GM23338 (cell line): ENCODE data around the gene CAMSAP2. TPM values are rescaled to one million over a fixed set of nuclear protein-coding genes. Genes with fewer than 3 reads are reported as not detected.

ENCODE experiments used
- ATAC-seq: fragments of 200-7000 bp; cut with Tn5 transposase; 3 replicates; pipeline ENCODE4 v1.9.1; 2020
- DNase-seq: peaks from one replicate; pipeline ENCODE4 v3.0.0-alpha.2; 2015; ENCODE audit warnings: low spot score
- H2AFZ ChIP-seq: fragments of 200-600 bp; sonication (generic); 2 replicates; pipeline ENCODE4 v1.8.0; 2016; ENCODE audit warnings: antibody characterized with exemption, mild to moderate bottlenecking, moderate library complexity
- H3F3A ChIP-seq: fragments of 200-600 bp; sonication (generic); replicated peaks from 2 replicates; pipeline ENCODE4 v1.8.0; 2017; ENCODE audit warnings: antibody characterized with exemption, mixed run types, low read depth
- H3K27ac ChIP-seq: fragments of 200-600 bp; sonication (generic); 2 replicates; pipeline ENCODE4 v1.6.1; 2016; ENCODE audit warnings: low read depth
- H3K27me3 ChIP-seq: fragments of 200-600 bp; sonication (generic); 2 replicates; pipeline ENCODE4 v1.8.0; 2016; ENCODE audit warnings: mild to moderate bottlenecking, mixed run types, moderate library complexity; ENCODE audit not compliant: insufficient read depth
- H3K36me3 ChIP-seq: fragments of 200-600 bp; sonication (generic); 2 replicates; pipeline ENCODE4 v1.8.0; 2016; ENCODE audit warnings: mild to moderate bottlenecking; ENCODE audit not compliant: insufficient read depth
- H3K4me1 ChIP-seq: fragments of 200-600 bp; sonication (generic); 2 replicates; pipeline ENCODE4 v1.8.0; 2016; ENCODE audit warnings: mild to moderate bottlenecking, moderate library complexity; ENCODE audit not compliant: insufficient read depth
- H3K4me2 ChIP-seq: fragments of 200-600 bp; sonication (generic); 2 replicates; pipeline ENCODE4 v1.7.1; 2017; ENCODE audit warnings: mixed run types
- H3K4me3 ChIP-seq: fragments of 200-600 bp; sonication (generic); 2 replicates; pipeline ENCODE4 v1.6.1; 2016; ENCODE audit warnings: mixed run types
- H3K79me2 ChIP-seq: fragments of 200-600 bp; sonication (generic); replicated peaks from 2 replicates; pipeline ENCODE4 v1.8.0; 2017; ENCODE audit warnings: mild to moderate bottlenecking; ENCODE audit not compliant: insufficient read depth
- H3K9me2 ChIP-seq: fragments of 200-600 bp; sonication (generic); 2 replicates; pipeline ENCODE4 v1.8.0; 2017; ENCODE audit not compliant: insufficient read depth
- H4K20me1 ChIP-seq: fragments of 200-600 bp; sonication (generic); replicated peaks from 2 replicates; pipeline ENCODE4 v1.8.0; 2017; ENCODE audit warnings: mild to moderate bottlenecking; ENCODE audit not compliant: insufficient read depth
- H3K27ac Mint-ChIP-seq: 2 replicates; pipeline ENCODE4 v1.8.0; 2020; ENCODE audit warnings: inconsistent platforms, mild to moderate bottlenecking, moderate library complexity, mixed read lengths
- H3K27me3 Mint-ChIP-seq: 3 replicates; pipeline ENCODE4 v1.8.0; 2022; ENCODE audit warnings: low read depth, mild to moderate bottlenecking, moderate library complexity, mixed read lengths, inconsistent platforms; ENCODE audit not compliant: insufficient read depth, poor library complexity
- H3K36me3 Mint-ChIP-seq: 3 replicates; pipeline ENCODE4 v1.8.0; 2021; ENCODE audit warnings: low read depth, mild to moderate bottlenecking, inconsistent platforms, moderate library complexity, mixed read lengths
- H3K4me1 Mint-ChIP-seq: 3 replicates; pipeline ENCODE4 v1.8.0; 2020; ENCODE audit warnings: mild to moderate bottlenecking, inconsistent platforms, mixed read lengths
- H3K4me3 Mint-ChIP-seq: 3 replicates; pipeline ENCODE4 v1.8.0; 2021; ENCODE audit warnings: moderate library complexity, mild to moderate bottlenecking, inconsistent platforms, mixed read lengths
- H3K9me3 Mint-ChIP-seq: 3 replicates; pipeline ENCODE4 v1.8.0; 2020; ENCODE audit warnings: moderate library complexity, mild to moderate bottlenecking, inconsistent platforms, mixed read lengths
- CREB1 ChIP-seq: fragments of 250-450 bp; sonication (Bioruptor Pico); IDR thresholded peaks from 2 replicates; pipeline ENCODE4 v1.5.0; 2020; ENCODE audit warnings: low read depth, mild to moderate bottlenecking, moderate library complexity
- CTCF ChIP-seq, 2 experiments: fragments of 200-600 bp in 1 of 2; sonication (generic) in 1 of 2; conservative IDR thresholded peaks; 2 replicates each; pipeline versions ENCODE4 v1.5.1 to v1.6.1; 2016 to 2017; ENCODE audit warnings: antibody characterized with exemption in 2 of 2, low read depth in 2 of 2, mild to moderate bottlenecking in 2 of 2, moderate library complexity in 1 of 2
- EZH2 ChIP-seq: fragments of 200-600 bp; sonication (generic); IDR thresholded peaks from one replicate; pipeline ENCODE4 v1.8.0; 2017; ENCODE audit warnings: antibody characterized with exemption, mild to moderate bottlenecking, low read depth; ENCODE audit not compliant: unreplicated experiment
- EZH2phosphoT487 ChIP-seq: fragments of 200-600 bp; sonication (generic); IDR thresholded peaks from one replicate; pipeline ENCODE4 v1.8.1; 2018; ENCODE audit warnings: antibody characterized with exemption; ENCODE audit not compliant: unreplicated experiment
- JUNB ChIP-seq: IDR thresholded peaks from one replicate; pipeline ENCODE4 v1.6.1; 2016; ENCODE audit warnings: antibody characterized with exemption; ENCODE audit not compliant: unreplicated experiment
- NANOG ChIP-seq: IDR thresholded peaks from 2 replicates; pipeline ENCODE4 v1.6.1; 2016; ENCODE audit warnings: antibody characterized with exemption, borderline replicate concordance
- POLR2AphosphoS5 ChIP-seq: IDR thresholded peaks from 2 replicates; pipeline ENCODE4 v1.6.1; 2016; ENCODE audit warnings: antibody characterized with exemption, low read depth
- STAT1 ChIP-seq: IDR thresholded peaks from one replicate; pipeline ENCODE4 v1.6.1; 2016; ENCODE audit warnings: antibody characterized with exemption; ENCODE audit not compliant: unreplicated experiment
- ZNF114 ChIP-seq: fragments of 250-450 bp; sonication (Bioruptor Pico); IDR thresholded peaks from 2 replicates; pipeline ENCODE4 v1.5.0; 2020; ENCODE audit warnings: mild to moderate bottlenecking, moderate library complexity
- ZNF331 ChIP-seq: fragments of 250-450 bp; sonication (Bioruptor Pico); IDR thresholded peaks from 2 replicates; pipeline ENCODE4 v1.5.0; 2020; ENCODE audit warnings: low read depth, mild to moderate bottlenecking, moderate library complexity
- ZNF462 ChIP-seq: fragments of 250-450 bp; sonication (Bioruptor Pico); IDR thresholded peaks from 2 replicates; pipeline ENCODE4 v1.5.0; 2020; ENCODE audit warnings: mild to moderate bottlenecking, moderate library complexity
- polyA plus RNA-seq: library from polyadenylated mRNA; unstranded; fragments of >200 nt; fragmentation: Nextera tagmentation; extraction: Ambion mirVana; gene quantifications from 2 replicates; pipeline ENCODE4 v1.2.1, GENCODE V29; 2016
- total RNA-seq: library from RNA; depleted of rRNA; stranded (reverse); fragments of >200 nt; shearing (Covaris generic); gene quantifications from 2 replicates; pipeline ENCODE4 v1.2.3, GENCODE V29; 2014
- TF ChIP-seq, protein P1 (sequence below): IDR thresholded peaks from 2 replicates; pipeline ENCODE4 v1.6.1; 2016; ENCODE audit warnings: antibody characterized with exemption

Gene CAMSAP2
- total and polyA plus RNA-seq, 2 experiments from 2014 or later = 9.1 to 21.3 TPM

- H3K4me1 ChIP-seq = peaks cover 5% of the 10 kb centered on the region; the same call in 1 of the 2 replicates
- ATAC-seq = peak; percentile 42
- no peaks in the 10 kb centered on the region for H3K79me2 ChIP-seq
- H4K20me1 ChIP-seq = no peaks in the 10 kb centered on the region
- Mint-ChIP-seq H3K27me3 (peaks cover 8% of the 10 kb centered on the region), H3K4me1 (peaks cover 10% of the 10 kb centered on the region), H3K36me3 (no peaks in the 10 kb centered on the region; the same call in 2 of the 3 replicates), H3K4me3 (no peak overlapping the region), H3K9me3 (no peaks in the 10 kb centered on the region), H3K27ac (no peak overlapping the region)
- no peak for TF ChIP-seq EZH2
- no peak for TF ChIP-seq STAT1
- TF ChIP-seq, protein P1, sequence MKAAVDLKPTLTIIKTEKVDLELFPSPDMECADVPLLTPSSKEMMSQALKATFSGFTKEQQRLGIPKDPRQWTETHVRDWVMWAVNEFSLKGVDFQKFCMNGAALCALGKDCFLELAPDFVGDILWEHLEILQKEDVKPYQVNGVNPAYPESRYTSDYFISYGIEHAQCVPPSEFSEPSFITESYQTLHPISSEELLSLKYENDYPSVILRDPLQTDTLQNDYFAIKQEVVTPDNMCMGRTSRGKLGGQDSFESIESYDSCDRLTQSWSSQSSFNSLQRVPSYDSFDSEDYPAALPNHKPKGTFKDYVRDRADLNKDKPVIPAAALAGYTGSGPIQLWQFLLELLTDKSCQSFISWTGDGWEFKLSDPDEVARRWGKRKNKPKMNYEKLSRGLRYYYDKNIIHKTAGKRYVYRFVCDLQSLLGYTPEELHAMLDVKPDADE = no peak
- no peak for TF ChIP-seq NANOG
- no peak for TF ChIP-seq CREB1 (CRISPR knock-in tag)
- TF ChIP-seq EZH2phosphoT487 = no peak
- no peak for TF ChIP-seq JUNB
- no peak for TF ChIP-seq ZNF114
- no peak for TF ChIP-seq ZNF331 (CRISPR knock-in tag)
- no peak for TF ChIP-seq ZNF462 (CRISPR knock-in tag)
- no peak for TF ChIP-seq CTCF (conservative IDR thresholded peaks at IDR 0.05; ENCODE audit: low read depth in 2 of 2)
- TF ChIP-seq POLR2AphosphoS5 = no peak
- no peaks in the 10 kb centered on the region for H3K27me3 ChIP-seq
- H3K36me3 ChIP-seq = no peaks in the 10 kb centered on the region
- H3K27ac ChIP-seq = no peak overlapping the region
- H3F3A ChIP-seq = no peaks in the 10 kb centered on the region
- H2AFZ ChIP-seq = no peak overlapping the region
- H3K9me2 ChIP-seq = no peaks in the 10 kb centered on the region
- no peak overlapping the region for H3K4me3 ChIP-seq
- no peak overlapping the region for H3K4me2 ChIP-seq
- no peak for DNase-seq
Observed at GRCh38 chr1:200866521-200866920, 127.8 kb downstream of the CAMSAP2 start.
